GM12878 (cell line): ENCODE measurements around the gene MAP1LC3B. TPM values are rescaled to one million over a fixed set of nuclear protein-coding genes. Genes with fewer than 3 reads are reported as not detected.

Experiments used
- ATAC-seq: fragments of 200-7000 bp; cut with Tn5 transposase; 3 replicates; pipeline ENCODE4 v1.9.1; 2020; ENCODE audit warnings: mild to moderate bottlenecking, moderate library complexity
- BruUV-seq: library from RNA; stranded (reverse); fragments of 400-500 nt; replicated peaks from 2 replicates; lab custom pipeline; 2021; lab: Mats Ljungman, UMichigan
- CTCF ChIA-PET: fragments of 300-600 bp; sonication (Branson Sonifier 250); formaldehyde crosslinking; extraction: SDS; loops from one replicate; lab custom pipeline; 2021; ENCODE audit warnings: inconsistent platforms; lab: Yijun Ruan, JAX
- POLR2A ChIA-PET: fragments of 350-600 bp; formaldehyde crosslinking; extraction: SDS; loops from one replicate; lab custom pipeline; 2021; ENCODE audit warnings: inconsistent platforms; lab: Charles Lee
- RAD21 ChIA-PET: fragments of 300-600 bp; sonication (Branson Sonifier 250); formaldehyde crosslinking; loops from one replicate; lab custom pipeline; 2023; ENCODE audit warnings: antibody characterized with exemption; ENCODE audit not compliant: unreplicated experiment; lab: Charles Lee
- SMC1A ChIA-PET: fragments of 300-600 bp; sonication (Branson Sonifier 250); formaldehyde crosslinking; loops from one replicate; lab custom pipeline; 2023; ENCODE audit not compliant: unreplicated experiment, uncharacterized antibody; lab: Charles Lee
- DNase-seq: peaks from one replicate; pipeline ENCODE4 v3.0.0-alpha.2; 2011; ENCODE audit warnings: low read depth, low spot score
- FAIRE-seq: peaks from 3 replicates; lab custom pipeline; 2011; peaks lifted over from hg19 to GRCh38; lab: Jason Lieb, UNC
- H2AFZ ChIP-seq: 2 replicates; pipeline ENCODE4 v1.6.0; 2011; ENCODE audit warnings: low read depth, low read length, control low read depth; ENCODE audit not compliant: control insufficient read depth
- H3K27ac ChIP-seq: 2 replicates; pipeline ENCODE4 v1.5.1; 2011; ENCODE audit warnings: control low read depth; ENCODE audit not compliant: control insufficient read depth, insufficient read depth
- H3K27me3 ChIP-seq, 2 experiments: replicated peaks in 1 of 2; 2 replicates each; pipeline versions ENCODE4 v1.6.0 to v1.6.1; 2011; ENCODE audit warnings: low read length in 1 of 2; ENCODE audit not compliant: control insufficient read depth in 2 of 2, insufficient read depth in 2 of 2
- H3K36me3 ChIP-seq, 2 experiments: 2 replicates each; pipeline ENCODE4 v1.5.1; 2011; ENCODE audit warnings: low read length in 1 of 2; ENCODE audit not compliant: control insufficient read depth in 2 of 2, insufficient read depth in 2 of 2
- H3K4me1 ChIP-seq: 2 replicates; pipeline ENCODE4 v1.6.1; 2011; ENCODE audit warnings: mild to moderate bottlenecking, low read length, moderate library complexity, mixed read lengths; ENCODE audit not compliant: control insufficient read depth, insufficient read depth
- H3K4me2 ChIP-seq: 2 replicates; pipeline ENCODE4 v1.6.0; 2011; ENCODE audit warnings: control low read depth; ENCODE audit not compliant: control insufficient read depth, insufficient read depth
- H3K4me3 ChIP-seq: fragments of 200-600 bp; sonication (generic); 2 replicates; pipeline ENCODE4 v1.5.1; 2016
- H3K79me2 ChIP-seq: 2 replicates; pipeline ENCODE4 v1.6.0; 2011; ENCODE audit warnings: low read length; ENCODE audit not compliant: control insufficient read depth, insufficient read depth
- H3K9ac ChIP-seq: 2 replicates; pipeline ENCODE4 v1.8.0; 2011; ENCODE audit warnings: low read length, control low read depth, mixed read lengths; ENCODE audit not compliant: control insufficient read depth, insufficient read depth
- H3K9me3 ChIP-seq: replicated peaks from 3 replicates; pipeline ENCODE4 v1.5.1; 2011; ENCODE audit warnings: mild to moderate bottlenecking, low read length; ENCODE audit not compliant: control insufficient read depth, insufficient read depth
- H4K20me1 ChIP-seq: 2 replicates; pipeline ENCODE4 v1.6.0; 2011; ENCODE audit not compliant: control insufficient read depth, insufficient read depth
- ATF7 ChIP-seq: fragments of 450-650 bp; IDR thresholded peaks from 2 replicates; pipeline ENCODE4 v1.6.1; 2016; ENCODE audit warnings: low read depth, mild to moderate bottlenecking
- BHLHE40 ChIP-seq, 2 experiments: fragments of 450-650 bp in 1 of 2; IDR thresholded peaks; 2 replicates each; pipeline ENCODE4 v1.6.1; 2011 to 2017; ENCODE audit warnings: low read depth in 2 of 2, borderline replicate concordance in 1 of 2, improper control_type of control experiment in 1 of 2, low read length in 1 of 2, mild to moderate bottlenecking in 1 of 2
- HDAC6 ChIP-seq: fragments of 200-600 bp; sonication (generic); IDR thresholded peaks from one replicate; pipeline ENCODE4 v1.8.0; 2017; ENCODE audit warnings: antibody characterized with exemption; ENCODE audit not compliant: unreplicated experiment
- HDGF ChIP-seq: fragments of 450-650 bp; IDR thresholded peaks from 2 replicates; pipeline ENCODE4 v1.6.1; 2016; ENCODE audit warnings: antibody characterized with exemption
- JUND ChIP-seq: IDR thresholded peaks from 2 replicates; pipeline ENCODE4 v1.6.1; 2012; ENCODE audit warnings: low read depth, mild to moderate bottlenecking, low read length, improper control_type of control experiment, moderate library complexity
- MTA3 ChIP-seq: IDR thresholded peaks from 2 replicates; pipeline ENCODE4 v1.6.1; 2012; ENCODE audit warnings: low read length, inconsistent platforms, borderline replicate concordance
- MXI1 ChIP-seq: fragments of 150-350 bp; IDR thresholded peaks from 2 replicates; pipeline ENCODE4 v1.6.1; 2011; ENCODE audit warnings: low read depth, mild to moderate bottlenecking, inconsistent platforms, low read length, improper control_type of control experiment
- MYB ChIP-seq: fragments of 150-350 bp; IDR thresholded peaks from 2 replicates; pipeline ENCODE4 v1.6.1; 2014; ENCODE audit warnings: mild to moderate bottlenecking, low read depth, low read length, borderline replicate concordance
- SMC3 ChIP-seq: IDR thresholded peaks from 2 replicates; pipeline ENCODE4 v1.6.1; 2011; ENCODE audit warnings: low read length, improper control_type of control experiment, borderline replicate concordance
- SRF ChIP-seq, 2 experiments: IDR thresholded peaks; 2 replicates each; pipeline ENCODE4 v1.6.1; 2011; ENCODE audit warnings: low read depth in 2 of 2, low read length in 2 of 2, mild to moderate bottlenecking in 1 of 2, moderate library complexity in 1 of 2
- ZNF24 ChIP-seq: fragments of 450-650 bp; IDR thresholded peaks from 2 replicates; pipeline ENCODE4 v1.6.1; 2017; ENCODE audit warnings: antibody characterized with exemption, mild to moderate bottlenecking
- WGBS: methylation state at CpG from one replicate; pipeline ENCODE4 v1.1.6; 2016; ENCODE audit warnings: low lambda C conversion rate; ENCODE audit not compliant: insufficient replicate concordance, insufficient coverage; ENCODE audit errors: missing lambda C conversion rate; 5-methylcytosine and 5-hydroxymethylcytosine counted together
- in situ Hi-C: fragments of 300-500 bp; cut with MboI; formaldehyde crosslinking; loops from 9 replicates; pipeline ENCODE4 v1.14.3; 2018; ENCODE audit warnings: mixed read lengths
- intact Hi-C: fragments of 100-400 bp; cut with micrococcal nuclease; formaldehyde crosslinking; loops from one replicate; pipeline ENCODE4 v1.14.2; 2022; ENCODE audit not compliant: unreplicated experiment
- polyA plus RNA-seq, 11 experiments: library from polyadenylated mRNA; depleted of rRNA in 4 of 11; unstranded in 6 of 11; stranded (reverse) in 5 of 11; fragments of >200 nt; fragmentation: Nextera tagmentation in 4 of 11; fragmentation: Illumina TruSeq in 1 of 11; extraction: Ambion mirVana in 4 of 11; extraction: Trizol in 1 of 11; gene quantifications; 1 replicate in 1 of 11; 2 replicates in 10 of 11; pipeline versions ENCODE4 v1.2.1 to v1.2.3, GENCODE V29; 2011 to 2016; ENCODE audit warnings: inconsistent platforms in 2 of 11, missing spikeins in 2 of 11, low read depth in 1 of 11
- total RNA-seq, 4 experiments: library from RNA; depleted of rRNA in 3 of 4; stranded (reverse); fragments of >200 nt in 3 of 4; fragmentation: Illumina TruSeq in 1 of 4; extraction: Trizol in 1 of 4; gene quantifications; 2 replicates each; pipeline versions ENCODE4 v1.2.1 to v1.2.3, GENCODE V29; 2013 to 2021
- TF ChIP-seq, protein P1 (sequence below): IDR thresholded peaks from 2 replicates; pipeline ENCODE4 v1.6.1; 2012; ENCODE audit warnings: low read depth, low read length, improper control_type of control experiment
- TF ChIP-seq, protein P2 (sequence below): IDR thresholded peaks from 2 replicates; pipeline ENCODE4 v1.6.1; 2011; ENCODE audit warnings: mild to moderate bottlenecking, low read depth, low read length, moderate library complexity; ENCODE audit not compliant: insufficient replicate concordance
- TF ChIP-seq, protein P3 (sequence below): fragments of 450-650 bp; IDR thresholded peaks from 2 replicates; pipeline ENCODE4 v1.6.1; 2018; ENCODE audit warnings: mild to moderate bottlenecking, low read depth, moderate library complexity; ENCODE audit not compliant: partially characterized antibody

Gene MAP1LC3B
- total and polyA plus RNA-seq, 10 of the 15 experiments (the other 5 are each of a cell fraction or from before 2014, with no cell fraction given) = 6.1 to 42.8 (median 13.7) TPM

GRCh38 chr16:87425941-87426340 is 33.8 kb downstream of the MAP1LC3B start (continued):
- TF ChIP-seq, protein P1, sequence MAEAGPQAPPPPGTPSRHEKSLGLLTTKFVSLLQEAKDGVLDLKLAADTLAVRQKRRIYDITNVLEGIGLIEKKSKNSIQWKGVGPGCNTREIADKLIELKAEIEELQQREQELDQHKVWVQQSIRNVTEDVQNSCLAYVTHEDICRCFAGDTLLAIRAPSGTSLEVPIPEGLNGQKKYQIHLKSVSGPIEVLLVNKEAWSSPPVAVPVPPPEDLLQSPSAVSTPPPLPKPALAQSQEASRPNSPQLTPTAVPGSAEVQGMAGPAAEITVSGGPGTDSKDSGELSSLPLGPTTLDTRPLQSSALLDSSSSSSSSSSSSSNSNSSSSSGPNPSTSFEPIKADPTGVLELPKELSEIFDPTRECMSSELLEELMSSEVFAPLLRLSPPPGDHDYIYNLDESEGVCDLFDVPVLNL = no peak
- no peak for TF ChIP-seq HDAC6

DNA sequence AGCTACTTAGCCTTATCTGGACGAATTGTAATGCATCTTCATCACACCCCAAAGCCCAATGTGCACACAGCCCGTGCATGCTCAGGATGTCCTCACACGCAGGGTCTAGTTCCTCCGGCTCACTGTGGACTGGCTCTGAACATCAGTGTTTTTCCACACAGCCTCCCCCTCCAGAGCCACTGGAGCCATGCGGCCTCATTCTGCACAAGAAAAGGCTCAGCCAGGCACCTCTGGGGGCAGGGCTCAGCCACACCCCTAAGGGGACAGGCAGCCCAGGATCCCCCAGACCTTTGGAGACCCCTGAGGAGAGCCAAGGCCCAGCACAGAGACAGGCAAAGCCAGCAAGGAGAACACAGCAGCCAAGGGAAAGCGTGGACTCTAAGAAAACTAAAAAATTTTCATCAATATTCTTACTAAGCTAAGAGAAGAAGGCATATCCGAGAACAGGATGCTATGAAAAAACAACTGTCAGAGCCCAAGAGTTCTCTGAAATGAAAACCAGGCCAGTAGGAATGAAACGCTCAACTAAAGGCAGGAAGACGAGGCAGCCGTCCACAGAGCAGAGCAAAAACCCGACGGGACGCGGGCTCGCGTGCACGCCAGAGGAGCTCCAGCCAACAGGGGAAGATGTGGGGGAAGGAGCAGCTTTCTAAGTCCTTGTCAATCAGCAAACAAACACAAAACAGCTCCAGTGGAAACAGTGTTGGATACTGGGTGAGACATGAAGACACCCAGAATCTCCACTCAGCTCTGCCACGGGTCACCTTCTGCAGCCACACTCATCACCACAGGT is 34.5 kb downstream of the MAP1LC3B start:
- ChIA-PET CTCF (no interaction called here), RAD21 (no interaction called here), POLR2A (no interaction called here), SMC1A (no interaction called here)
- H3K27me3 ChIP-seq = no peaks in the 10 kb centered on the region; a peak in 1 of 4 replicates
- no peaks in the 10 kb centered on the region; the same call in none of the 2 replicates for H4K20me1 ChIP-seq
- H3K79me2 ChIP-seq = no peaks in the 10 kb centered on the region
- WGBS = 58% methylated on average over 18 of the region's 18 CpGs
- H3K4me2 ChIP-seq = no peak overlapping the region
- intact Hi-C loops = no loop called here
- no peak overlapping the region for H3K9ac ChIP-seq
- H2AFZ ChIP-seq = no peak overlapping the region
- H3K4me1 ChIP-seq = no peaks in the 10 kb centered on the region
- ATAC-seq = no peak
- no TSS peak for BruUV-seq
- no peak for FAIRE-seq
- no peaks in the 10 kb centered on the region for H3K36me3 ChIP-seq
- DNase-seq = no peak
- no peak overlapping the region for H3K27ac ChIP-seq
- H3K9me3 ChIP-seq = no peaks in the 10 kb centered on the region; the same call in 2 of the 3 replicates
- in situ Hi-C loops = no loop called here
- H3K4me3 ChIP-seq = no peak overlapping the region
- no peak for TF ChIP-seq MXI1
- no peak for TF ChIP-seq HDGF
- TF ChIP-seq MYB = no peak
- TF ChIP-seq, protein P2, sequence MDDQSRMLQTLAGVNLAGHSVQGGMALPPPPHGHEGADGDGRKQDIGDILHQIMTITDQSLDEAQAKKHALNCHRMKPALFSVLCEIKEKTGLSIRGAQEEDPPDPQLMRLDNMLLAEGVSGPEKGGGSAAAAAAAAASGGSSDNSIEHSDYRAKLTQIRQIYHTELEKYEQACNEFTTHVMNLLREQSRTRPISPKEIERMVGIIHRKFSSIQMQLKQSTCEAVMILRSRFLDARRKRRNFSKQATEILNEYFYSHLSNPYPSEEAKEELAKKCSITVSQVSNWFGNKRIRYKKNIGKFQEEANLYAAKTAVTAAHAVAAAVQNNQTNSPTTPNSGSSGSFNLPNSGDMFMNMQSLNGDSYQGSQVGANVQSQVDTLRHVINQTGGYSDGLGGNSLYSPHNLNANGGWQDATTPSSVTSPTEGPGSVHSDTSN = no peak
- no peak for TF ChIP-seq ATF7
- TF ChIP-seq MTA3 = no peak
- TF ChIP-seq, protein P3, sequence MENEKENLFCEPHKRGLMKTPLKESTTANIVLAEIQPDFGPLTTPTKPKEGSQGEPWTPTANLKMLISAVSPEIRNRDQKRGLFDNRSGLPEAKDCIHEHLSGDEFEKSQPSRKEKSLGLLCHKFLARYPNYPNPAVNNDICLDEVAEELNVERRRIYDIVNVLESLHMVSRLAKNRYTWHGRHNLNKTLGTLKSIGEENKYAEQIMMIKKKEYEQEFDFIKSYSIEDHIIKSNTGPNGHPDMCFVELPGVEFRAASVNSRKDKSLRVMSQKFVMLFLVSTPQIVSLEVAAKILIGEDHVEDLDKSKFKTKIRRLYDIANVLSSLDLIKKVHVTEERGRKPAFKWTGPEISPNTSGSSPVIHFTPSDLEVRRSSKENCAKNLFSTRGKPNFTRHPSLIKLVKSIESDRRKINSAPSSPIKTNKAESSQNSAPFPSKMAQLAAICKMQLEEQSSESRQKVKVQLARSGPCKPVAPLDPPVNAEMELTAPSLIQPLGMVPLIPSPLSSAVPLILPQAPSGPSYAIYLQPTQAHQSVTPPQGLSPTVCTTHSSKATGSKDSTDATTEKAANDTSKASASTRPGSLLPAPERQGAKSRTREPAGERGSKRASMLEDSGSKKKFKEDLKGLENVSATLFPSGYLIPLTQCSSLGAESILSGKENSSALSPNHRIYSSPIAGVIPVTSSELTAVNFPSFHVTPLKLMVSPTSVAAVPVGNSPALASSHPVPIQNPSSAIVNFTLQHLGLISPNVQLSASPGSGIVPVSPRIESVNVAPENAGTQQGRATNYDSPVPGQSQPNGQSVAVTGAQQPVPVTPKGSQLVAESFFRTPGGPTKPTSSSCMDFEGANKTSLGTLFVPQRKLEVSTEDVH = no peak
- TF ChIP-seq ZNF24 = no peak
- TF ChIP-seq BHLHE40 (IDR thresholded peaks at IDR 0.05; ENCODE audit: borderline replicate concordance in 1 of 2, low read depth in 2 of 2, low read length in 1 of 2) = no peak
- TF ChIP-seq SMC3 = no peak
- TF ChIP-seq JUND = no peak
- TF ChIP-seq SRF (IDR thresholded peaks at IDR 0.05; ENCODE audit: low read depth in 2 of 2, low read length in 2 of 2) = no peak
